Keratinocyte (primary cell): ENCODE results near the gene ATF1.

Experiments
- EZH2 ChIP-seq: IDR thresholded peaks from one replicate; pipeline ENCODE4 v1.6.1; 2012; ENCODE audit warnings: inconsistent platforms, mild to moderate bottlenecking, low read length, moderate library complexity
- TF ChIP-seq, protein P1 (sequence below), 3 experiments: IDR thresholded peaks in 1 of 3; conservative IDR thresholded peaks in 1 of 3; optimal IDR thresholded peaks in 1 of 3; 2 replicates in 2 of 3; 3 replicates in 1 of 3; pipeline versions ENCODE3 to v1.5.1; 2011; ENCODE audit warnings: low read length in 3 of 3, mild to moderate bottlenecking in 3 of 3, moderate library complexity in 2 of 3, control low read depth in 1 of 3, inconsistent platforms in 1 of 3; ENCODE audit not compliant: insufficient read depth in 2 of 3; ENCODE audit errors: extremely low read depth in 1 of 3

DNA sequence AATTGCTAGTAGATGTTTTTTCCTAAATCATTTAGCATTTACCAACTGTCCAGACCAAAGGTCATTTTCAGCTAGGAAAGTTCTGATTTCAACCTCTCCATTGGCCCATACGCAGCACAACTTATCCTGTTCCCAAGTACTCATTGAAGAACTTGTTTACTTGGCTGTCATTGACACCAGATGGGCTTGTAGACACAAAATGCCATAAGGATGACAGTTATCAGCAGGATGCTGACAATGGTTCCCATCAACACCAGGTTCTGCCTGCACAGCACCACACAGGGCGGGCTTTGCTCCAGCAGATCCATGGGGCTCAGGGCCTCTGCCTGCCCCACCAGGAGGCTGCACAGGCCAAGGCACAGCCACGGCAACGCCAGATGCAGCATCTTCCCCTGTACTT, 42.3 kb downstream of the ATF1 start:
- TF ChIP-seq, protein P1, sequence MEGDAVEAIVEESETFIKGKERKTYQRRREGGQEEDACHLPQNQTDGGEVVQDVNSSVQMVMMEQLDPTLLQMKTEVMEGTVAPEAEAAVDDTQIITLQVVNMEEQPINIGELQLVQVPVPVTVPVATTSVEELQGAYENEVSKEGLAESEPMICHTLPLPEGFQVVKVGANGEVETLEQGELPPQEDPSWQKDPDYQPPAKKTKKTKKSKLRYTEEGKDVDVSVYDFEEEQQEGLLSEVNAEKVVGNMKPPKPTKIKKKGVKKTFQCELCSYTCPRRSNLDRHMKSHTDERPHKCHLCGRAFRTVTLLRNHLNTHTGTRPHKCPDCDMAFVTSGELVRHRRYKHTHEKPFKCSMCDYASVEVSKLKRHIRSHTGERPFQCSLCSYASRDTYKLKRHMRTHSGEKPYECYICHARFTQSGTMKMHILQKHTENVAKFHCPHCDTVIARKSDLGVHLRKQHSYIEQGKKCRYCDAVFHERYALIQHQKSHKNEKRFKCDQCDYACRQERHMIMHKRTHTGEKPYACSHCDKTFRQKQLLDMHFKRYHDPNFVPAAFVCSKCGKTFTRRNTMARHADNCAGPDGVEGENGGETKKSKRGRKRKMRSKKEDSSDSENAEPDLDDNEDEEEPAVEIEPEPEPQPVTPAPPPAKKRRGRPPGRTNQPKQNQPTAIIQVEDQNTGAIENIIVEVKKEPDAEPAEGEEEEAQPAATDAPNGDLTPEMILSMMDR (optimal IDR thresholded peaks at IDR 0.05 in 1 of 3, IDR thresholded peaks at IDR 0.05 in 1 of 3, conservative IDR thresholded peaks at IDR 0.05 in 1 of 3; ENCODE audit: extremely low read depth in 1 of 3, insufficient read depth in 2 of 3, low read length in 3 of 3): no peak
- TF ChIP-seq EZH2: no peak
